Heart right ventricle (tissue), 16 donors: ENCODE measurements around the gene TPP1. TPM values are rescaled to one million over a fixed set of nuclear protein-coding genes. Genes with fewer than 3 reads are reported as not detected.

Experiments
- ATAC-seq, 8 donors: fragments of 200-7000 bp; cut with Tn5 transposase; one replicate each; pipeline ENCODE4 v1.9.1; 2020; ENCODE audit warnings: mild to moderate bottlenecking in 8 of 8, moderate library complexity in 8 of 8, moderate number of reproducible peaks in 1 of 8
- DNase-seq, 2 donors: peaks; one replicate each; pipeline ENCODE4 v3.0.0-alpha.2; 2020
- H3K27ac ChIP-seq, 10 donors: fragments of 200-600 bp; sonication (generic) in 2 of 10; one replicate each; pipeline versions ENCODE4 v1.5.0 to v1.8.0; 2020 to 2022; ENCODE audit warnings: mild to moderate bottlenecking in 3 of 10
- H3K27me3 ChIP-seq, 7 donors: fragments of 200-600 bp; one replicate each; pipeline ENCODE4 v1.8.0; 2021 to 2022; ENCODE audit warnings: mild to moderate bottlenecking in 2 of 7
- H3K36me3 ChIP-seq, 9 donors: fragments of 200-600 bp; sonication (generic) in 1 of 9; one replicate each; pipeline versions ENCODE4 v1.5.0 to v1.8.0; 2020 to 2022; ENCODE audit warnings: mild to moderate bottlenecking in 2 of 9
- H3K4me1 ChIP-seq, 9 donors: fragments of 200-600 bp; sonication (generic) in 1 of 9; one replicate each; pipeline versions ENCODE4 v1.5.0 to v1.8.0; 2020 to 2022; ENCODE audit warnings: mild to moderate bottlenecking in 4 of 9
- H3K4me3 ChIP-seq, 10 donors: fragments of 200-600 bp; sonication (generic) in 2 of 10; one replicate each; pipeline versions ENCODE4 v1.5.0 to v1.8.0; 2020 to 2022; ENCODE audit warnings: mild to moderate bottlenecking in 7 of 10, moderate library complexity in 2 of 10
- H3K9me3 ChIP-seq, 11 donors: fragments of 200-600 bp in 10 of 11; sonication (generic) in 2 of 11; one replicate each; pipeline versions ENCODE4 v1.5.0 to v1.8.0; 2013 to 2022; ENCODE audit warnings: mild to moderate bottlenecking in 2 of 11, control low read depth in 1 of 11, moderate library complexity in 1 of 11
- WGBS, 2 donors: extraction: QIAGEN DNeasy Blood & Tissue Kit; methylation state at CpG; one replicate each; pipeline ENCODE4 v1.1.7; 2013; ENCODE audit warnings: inconsistent platforms in 1 of 2; 5-methylcytosine and 5-hydroxymethylcytosine counted together
- intact Hi-C, 10 donors: fragments of 100-400 bp; cut with DNase I; formaldehyde crosslinking; loops; one replicate each; pipeline versions ENCODE4 v1.11.1 to v1.14.2; 2022
- polyA plus RNA-seq, 2 donors: library from polyadenylated mRNA; stranded (reverse); fragments of 200-250 nt; gene quantifications; one replicate each; pipeline ENCODE4 v1.2.3, GENCODE V29; 2013
- total RNA-seq, 10 donors: library from RNA; stranded (reverse); fragmentation: NEBNext Ultra II Directional in 3 of 10; extraction: Animal tissue kit (Norgen Biotek cat#: 25700) in 3 of 10; gene quantifications; one replicate each; pipeline versions ENCODE4 v1.2.1 to v1.2.4, GENCODE V29; 2021 to 2023
- TF ChIP-seq, protein P1 (sequence below), 9 donors: fragments of 200-600 bp; sonication (generic) in 2 of 9; IDR thresholded peaks; one replicate each; pipeline versions ENCODE4 v1.5.0 to v1.8.0; 2021 to 2022; ENCODE audit warnings: antibody characterized with exemption in 9 of 9, mild to moderate bottlenecking in 5 of 9, moderate library complexity in 1 of 9
- donor health status: Arrhythmogenic right ventricular cardiomyopathy.
- donor health status: ischemic (EF 13 %, LVEDD 7.1; RV severe dilation, severe dysfunction).
- donor health status: healthy with polysubstance abuse.
- donor health status: DM: no; HTN: yes; CAD: no.
- donor health status: DM: no; HTN: no; CAD: no.
- donor health status: ischemic (EF 25% LVEDD 6.9; RV normal size, moderate dysfunction).
- donor health status: ischemic (EF 25% LVEDD 5.7; RV mildly dilated, moderate dysfunction).
- donor health status: healthy.
- donor health status: DM: yes; HTN: yes; CAD: no.
- donor health status: Ischemic cardiomyopathy.
- donor health status: ischemic (EF 35%, LVEDD 5.7; RV mildly dilated, moderate dysfunction).
- donor health status: nonischemic (EF 11% LVEDD 7.7; RV severe dilation, severe dysfunction).
- donor health status: DM: yes; HTN: yes; CAD: no.
- donor health status: PGD.
- donor health status: ischemic (EF 29% LVEDD 5.4; RV normal size, mild dysfunction).
- donor health status: nonischemic (EF 23%, LVEDD 6.1; RV moderate dilation, normal function).

Gene TPP1
- total and polyA plus RNA-seq, 12 donors: 31.9 to 132 (median 66.2) TPM

DNA sequence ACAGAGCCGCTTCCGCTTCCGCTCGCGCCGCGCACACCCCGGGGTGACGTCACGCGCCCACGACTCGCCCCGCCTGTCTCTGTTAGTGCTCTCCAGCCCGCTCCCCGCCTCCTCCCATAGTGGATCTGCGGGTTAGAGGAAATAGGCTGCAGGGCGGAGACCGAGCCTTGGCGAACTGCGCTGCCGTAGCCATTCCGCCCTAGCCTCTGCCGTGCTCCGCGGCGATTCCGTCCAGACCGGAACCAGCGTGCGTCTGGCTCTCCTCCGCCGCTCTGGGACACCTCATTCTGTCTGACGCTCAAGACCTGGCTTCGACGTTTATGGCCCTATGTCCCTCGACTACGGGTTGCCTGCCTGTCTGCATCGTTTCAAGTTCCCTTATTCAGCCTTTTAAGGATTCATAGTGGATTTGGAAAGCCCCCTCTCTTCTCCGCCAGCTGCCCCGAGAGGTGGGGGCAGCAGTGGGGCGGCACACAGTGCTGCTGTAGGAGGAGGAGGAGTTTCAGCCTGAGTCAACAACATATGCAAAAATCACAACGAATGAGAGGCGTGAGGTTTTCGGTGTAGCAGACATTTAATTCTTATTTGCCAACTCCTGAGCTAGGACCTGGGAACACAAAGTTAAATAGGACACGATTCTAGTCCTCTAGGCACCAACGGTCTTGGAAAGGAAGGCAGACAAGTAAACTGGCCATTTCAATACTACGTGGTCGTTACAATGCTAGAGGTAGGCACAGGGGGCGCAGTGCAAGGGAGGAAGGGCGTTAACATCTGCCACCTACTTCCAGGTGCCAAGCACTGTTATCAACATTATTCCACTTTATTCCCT is 6.8 kb downstream of the TPP1 start, which contains the start of gene TAF10:
Gene TAF10, minus strand, starts transcription at position 4 of the 829 bp plus-strand sequence. CDS start 27 bp downstream, outside the sequence.
- Histone ChIP-seq H3K36me3 (peaks cover 3 to 81% (median 44%) of the 10 kb centered on the region in 9 donors), H3K27ac (peak within 1 kb of the TSS; percentile 89 to 100 (median 98)), H3K27me3 (no peaks in the 10 kb centered on the region), H3K4me1 (peaks cover 10 to 64% (median 40%) of the 10 kb centered on the region in 9 donors), H3K4me3 (peak within 1 kb of the TSS; percentile 57 to 82 (median 74)), H3K9me3 (no peaks in the 10 kb centered on the region)
- ATAC-seq: peak; percentile 94 to 97 (median 96)
- 1% methylated on average over 51 of the region's 51 CpGs for WGBS, 2 donors
- TF ChIP-seq, protein P1, sequence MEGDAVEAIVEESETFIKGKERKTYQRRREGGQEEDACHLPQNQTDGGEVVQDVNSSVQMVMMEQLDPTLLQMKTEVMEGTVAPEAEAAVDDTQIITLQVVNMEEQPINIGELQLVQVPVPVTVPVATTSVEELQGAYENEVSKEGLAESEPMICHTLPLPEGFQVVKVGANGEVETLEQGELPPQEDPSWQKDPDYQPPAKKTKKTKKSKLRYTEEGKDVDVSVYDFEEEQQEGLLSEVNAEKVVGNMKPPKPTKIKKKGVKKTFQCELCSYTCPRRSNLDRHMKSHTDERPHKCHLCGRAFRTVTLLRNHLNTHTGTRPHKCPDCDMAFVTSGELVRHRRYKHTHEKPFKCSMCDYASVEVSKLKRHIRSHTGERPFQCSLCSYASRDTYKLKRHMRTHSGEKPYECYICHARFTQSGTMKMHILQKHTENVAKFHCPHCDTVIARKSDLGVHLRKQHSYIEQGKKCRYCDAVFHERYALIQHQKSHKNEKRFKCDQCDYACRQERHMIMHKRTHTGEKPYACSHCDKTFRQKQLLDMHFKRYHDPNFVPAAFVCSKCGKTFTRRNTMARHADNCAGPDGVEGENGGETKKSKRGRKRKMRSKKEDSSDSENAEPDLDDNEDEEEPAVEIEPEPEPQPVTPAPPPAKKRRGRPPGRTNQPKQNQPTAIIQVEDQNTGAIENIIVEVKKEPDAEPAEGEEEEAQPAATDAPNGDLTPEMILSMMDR (IDR thresholded peaks at IDR 0.05): peak in 7 of 9 donors; percentile 23 to 52 (median 40)
- intact Hi-C loops: loop anchor here in 4 of 10 donors (1.0 to 10.0 kb wide), 5 partner anchors 40 to 71 kb away; partner anchors contain the start of gene MRPL17 (in 3 of the 4)
- peak; percentile 98 for DNase-seq

DNA sequence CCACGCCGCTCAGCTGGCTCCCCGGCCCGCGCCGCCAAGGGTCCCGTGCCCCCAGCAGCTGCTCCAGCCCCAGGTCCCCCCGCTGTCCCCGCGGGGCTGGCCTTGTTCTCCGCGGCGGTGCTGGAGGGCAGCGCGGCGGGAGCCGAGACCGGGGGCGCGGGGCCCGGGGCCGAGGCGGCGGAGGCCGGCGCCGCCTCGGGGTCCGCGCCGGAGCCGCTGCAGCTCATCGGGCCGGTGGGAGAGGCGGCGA is 7.3 kb downstream of the TPP1 start:
- Histone ChIP-seq H3K36me3 (peaks cover 3 to 80% (median 44%) of the 10 kb centered on the region in 9 donors), H3K27me3 (no peaks in the 10 kb centered on the region)
- 1% methylated on average over 36 of the region's 36 CpGs for WGBS, 2 donors

DNA sequence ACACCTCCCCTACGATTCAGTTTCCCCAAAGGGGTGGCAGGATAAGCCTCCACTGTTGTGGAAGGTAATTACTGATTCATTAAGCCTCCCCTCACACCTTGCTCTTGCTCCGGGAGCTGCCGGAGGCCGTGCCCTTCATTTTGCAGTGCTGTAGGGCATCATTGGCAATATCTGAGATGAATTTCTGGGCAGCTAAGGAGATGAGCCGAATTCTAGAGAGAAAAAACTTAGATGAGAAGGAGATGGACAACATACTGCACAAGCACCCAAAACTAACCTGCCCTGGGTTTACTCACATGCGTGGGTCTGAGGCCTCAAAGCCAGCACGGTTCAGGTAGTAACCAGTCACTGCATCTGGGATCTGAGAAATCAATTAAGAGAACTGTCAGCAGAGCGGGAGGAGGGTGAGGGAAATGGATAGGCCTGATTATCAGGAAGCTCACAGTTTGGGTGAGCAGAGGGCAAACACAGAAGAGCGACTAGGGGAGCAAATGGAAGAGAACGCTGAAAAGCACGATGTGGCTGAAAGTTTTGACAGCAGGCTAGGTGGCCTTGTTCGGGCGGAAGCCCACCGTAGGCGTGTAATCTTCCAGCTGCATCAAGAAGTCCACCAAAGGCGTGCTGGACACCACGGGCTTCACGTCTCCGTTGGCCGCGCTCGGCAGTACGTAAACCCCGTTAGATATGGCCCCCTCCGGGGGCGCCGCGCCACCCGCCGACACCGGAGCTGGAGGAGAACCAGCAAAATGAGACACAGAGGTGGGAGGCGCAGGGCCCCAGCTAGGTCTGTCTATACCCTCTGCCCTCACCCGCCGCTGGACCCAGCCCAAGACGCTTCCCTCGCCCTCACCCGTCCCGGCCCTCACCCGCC is 7.9 kb downstream of the TPP1 start:
- ATAC-seq (peak in 2 of 8 donors; percentile 0 to 21), DNase-seq (peak; percentile 43 to 52)
- TF ChIP-seq, protein P1 (IDR thresholded peaks at IDR 0.05): no peak
- Histone ChIP-seq H3K4me1 (peaks cover 11 to 67% (median 48%) of the 10 kb centered on the region in 9 donors), H3K27me3 (no peaks in the 10 kb centered on the region), H3K4me3 (peak overlapping the region; percentile 57 to 82 (median 74)), H3K9me3 (no peaks in the 10 kb centered on the region), H3K27ac (peak overlapping the region; percentile 89 to 100 (median 98)), H3K36me3 (peaks cover 3 to 74% (median 44%) of the 10 kb centered on the region in 9 donors)
- intact Hi-C loops: loop anchor here in 3 of 10 donors (5.0 to 10.0 kb wide), 3 partner anchors 41 to 63 kb away; no protein-coding TSS in a partner anchor
- WGBS, 2 donors: 11 to 12% methylated on average over 39 of the region's 39 CpGs

More for the DNA sequence above, 7.3 kb downstream of the TPP1 start:
- peak in 1 of 8 donors; percentile 0 for ATAC-seq
- H3K27ac ChIP-seq: peak overlapping the region; percentile 89 to 100 (median 98)
- H3K4me1 ChIP-seq: peaks cover 11 to 64% (median 42%) of the 10 kb centered on the region in 9 donors
- no peak for DNase-seq
- peak overlapping the region; percentile 57 to 82 (median 74) for H3K4me3 ChIP-seq
- intact Hi-C loops: loop anchor here in 4 of 10 donors (1.0 to 10.0 kb wide), 5 partner anchors 40 to 71 kb away; partner anchors contain the start of gene MRPL17 (in 3 of the 4)
- H3K9me3 ChIP-seq: no peaks in the 10 kb centered on the region
- TF ChIP-seq, protein P1 (IDR thresholded peaks at IDR 0.05): no peak

DNA sequence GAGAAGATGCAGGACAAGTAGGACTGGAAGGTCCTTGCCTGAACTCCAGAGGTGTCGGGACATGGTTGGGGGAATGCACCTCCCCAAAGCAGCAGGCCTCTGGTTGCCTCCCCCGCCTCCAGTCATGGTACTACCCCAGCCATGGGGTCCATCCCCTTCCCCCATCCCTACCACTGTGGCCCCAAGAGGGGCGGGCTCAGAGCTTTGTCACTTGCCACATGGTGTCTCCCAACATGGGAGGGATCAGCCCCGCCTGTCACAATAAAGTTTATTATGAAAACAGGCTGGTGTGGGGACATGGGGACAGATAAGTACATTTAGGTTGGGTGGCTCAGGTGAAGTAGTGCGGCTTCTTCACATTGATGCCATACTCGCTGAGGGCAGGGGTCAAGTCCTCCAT is 8.6 kb downstream of the TPP1 start:
- ATAC-seq (no peak), DNase-seq (no peak)
- intact Hi-C loops: loop anchor here in 3 of 10 donors (5.0 to 10.0 kb wide), 3 partner anchors 42 to 64 kb away; no protein-coding TSS in a partner anchor
- Histone ChIP-seq H3K27ac (peak overlapping the region in 6 of 10 donors; percentile 94 to 100 (median 98)), H3K36me3 (peaks cover 3 to 67% (median 39%) of the 10 kb centered on the region in 9 donors), H3K4me1 (peaks cover 11 to 74% (median 55%) of the 10 kb centered on the region in 9 donors), H3K4me3 (peak overlapping the region in 3 of 10 donors; percentile 71 to 82 (median 79)), H3K9me3 (no peaks in the 10 kb centered on the region), H3K27me3 (no peaks in the 10 kb centered on the region)
- TF ChIP-seq, protein P1 (IDR thresholded peaks at IDR 0.05): no peak
- 88 to 89% methylated on average over 6 of the region's 6 CpGs for WGBS, 2 donors
